ENCODE results near the gene COMT.
"Not testable (repeated sequence)": the region's sequence is repeated elsewhere in the genome, so short reads cannot be mapped to it uniquely, and the experiment has no call there.

COMT gene

GRCh38 chr22:19929586-19930550, 11.7 kb upstream of the COMT start:
- DNase-seq (ENCODE audit: low read depth) = no peak

GRCh38 chr22:19930551-19931486, 10.8 kb upstream of the COMT start:
- DNase-seq (ENCODE audit: low read depth) = no peak

GRCh38 chr22:19931514-19931913, 10.1 kb upstream of the COMT start:
- DNase-seq (ENCODE audit: low read depth) = no peak

GRCh38 chr22:19932367-19933206, 9.0 kb upstream of the COMT start:
- no peak for DNase-seq (ENCODE audit: low read depth)

GRCh38 chr22:19933341-19934241, 8.0 kb upstream of the COMT start:
- no peak for DNase-seq (ENCODE audit: low read depth)

- not testable (repeated sequence) for DNase-seq (ENCODE audit: low read depth)
Measured at GRCh38 chr22:19935123-19935718, 6.4 kb upstream of the COMT start.

- DNase-seq (ENCODE audit: low read depth) = no peak
Measured at GRCh38 chr22:19936513-19936912, 5.1 kb upstream of the COMT start.

GRCh38 chr22:19937616-19938473, 3.7 kb upstream of the COMT start:
- DNase-seq (ENCODE audit: low read depth) = no peak

GRCh38 chr22:19940536-19941364, 822 bp upstream of the COMT start:
- DNase-seq (ENCODE audit: low read depth) = no peak

GRCh38 chr22:19942157-19943081, 847 bp downstream of the COMT start:
- no peak for DNase-seq (ENCODE audit: low read depth)

- no peak for DNase-seq (ENCODE audit: low read depth)
Measured at GRCh38 chr22:19943082-19944026, 1.8 kb downstream of the COMT start.

GRCh38 chr22:19948057-19948760, 6.6 kb downstream of the COMT start:
- DNase-seq (ENCODE audit: low read depth) = no peak

GRCh38 chr22:19951346-19951745, 9.8 kb downstream of the COMT start:
- no peak for DNase-seq (ENCODE audit: low read depth)

- DNase-seq (ENCODE audit: low read depth) = no peak
Measured at GRCh38 chr22:19955241-19956128, 13.9 kb downstream of the COMT start.

Measured in activated T-cell treated with anti-CD3 and anti-CD28 coated beads for 24 hours (primary cell).